H1 (cell line): ENCODE measurements around the gene GALNTL6. TPM values are rescaled to one million over a fixed set of nuclear protein-coding genes. Genes with fewer than 3 reads are reported as not detected.

Experiments used
- CTCF ChIA-PET: fragments of 300-600 bp; sonication (Branson Sonifier 250); formaldehyde crosslinking; loops from one replicate; lab custom pipeline; 2021; ENCODE audit not compliant: partially characterized antibody; lab: Charles Lee
- POLR2A ChIA-PET: fragments of 300-600 bp; sonication (Branson Sonifier 250); formaldehyde crosslinking; loops from one replicate; lab custom pipeline; 2021; ENCODE audit warnings: inconsistent platforms; ENCODE audit not compliant: partially characterized antibody; lab: Charles Lee
- DNase-seq, 2 experiments: peaks; one replicate each; pipeline versions ENCODE4 v3.0.0 to v3.0.0-alpha.2; 2010 to 2022; ENCODE audit warnings: low spot score in 2 of 2, low read depth in 1 of 2, mixed read lengths in 1 of 2
- FAIRE-seq: peaks from 2 replicates; lab custom pipeline; 2011; peaks lifted over from hg19 to GRCh38; lab: Jason Lieb, UNC
- H2AFZ ChIP-seq: 2 replicates; pipeline ENCODE4 v1.8.1; 2012; ENCODE audit warnings: low read length, inconsistent platforms
- H2AK5ac ChIP-seq: 2 replicates; pipeline ENCODE4 v1.6.1; 2013; ENCODE audit warnings: low read depth, low read length
- H2BK120ac ChIP-seq: replicated peaks from 2 replicates; pipeline ENCODE3; 2013; ENCODE audit warnings: low read depth, low read length, inconsistent platforms
- H2BK12ac ChIP-seq: 2 replicates; pipeline ENCODE4 v1.6.1; 2013; ENCODE audit warnings: low read depth, low read length
- H2BK15ac ChIP-seq: 2 replicates; pipeline ENCODE4 v1.6.1; 2013; ENCODE audit warnings: low read length
- H2BK20ac ChIP-seq: 2 replicates; pipeline ENCODE4 v1.6.1; 2013; ENCODE audit warnings: low read length
- H2BK5ac ChIP-seq: 2 replicates; pipeline ENCODE4 v1.6.1; 2013; ENCODE audit warnings: low read depth, low read length
- H3K14ac ChIP-seq: 2 replicates; pipeline ENCODE4 v1.6.1; 2013; ENCODE audit warnings: inconsistent platforms; ENCODE audit not compliant: insufficient read length
- H3K18ac ChIP-seq: 2 replicates; pipeline ENCODE4 v1.6.1; 2013; ENCODE audit warnings: low read length; ENCODE audit errors: extremely low read depth
- H3K23ac ChIP-seq: 2 replicates; pipeline ENCODE4 v1.6.1; 2013; ENCODE audit warnings: inconsistent platforms; ENCODE audit not compliant: insufficient read length
- H3K23me2 ChIP-seq: 2 replicates; pipeline ENCODE4 v1.6.1; 2013; ENCODE audit warnings: low read depth, low read length
- H3K27ac ChIP-seq: 2 replicates; pipeline ENCODE4 v1.6.1; 2011; ENCODE audit warnings: low read depth, low read length, inconsistent platforms
- H3K27me3 ChIP-seq, 4 experiments: replicated peaks in 1 of 4; 1 replicate in 1 of 4; 2 replicates in 3 of 4; pipeline versions ENCODE4 v1.6.1 to v1.8.1; 2011 to 2013; ENCODE audit warnings: low read length in 3 of 4, mild to moderate bottlenecking in 3 of 4, inconsistent platforms in 2 of 4, mixed read lengths in 2 of 4, moderate library complexity in 1 of 4; ENCODE audit not compliant: control insufficient read depth in 3 of 4, insufficient read depth in 3 of 4; ENCODE audit errors: extremely low read depth in 1 of 4
- H3K36me3 ChIP-seq, 4 experiments: 2 replicates each; pipeline versions ENCODE4 v1.6.1 to v1.8.1; 2011 to 2013; ENCODE audit warnings: mild to moderate bottlenecking in 4 of 4, low read length in 3 of 4, moderate library complexity in 2 of 4, control low read depth in 1 of 4, inconsistent platforms in 1 of 4; ENCODE audit not compliant: insufficient read depth in 4 of 4, control insufficient read depth in 2 of 4
- H3K4ac ChIP-seq: replicated peaks from 2 replicates; pipeline ENCODE3; 2013; ENCODE audit warnings: low read length, low read depth, mixed read lengths, inconsistent platforms; ENCODE audit not compliant: insufficient read length
- H3K4me1 ChIP-seq, 4 experiments: replicated peaks in 1 of 4; 1 replicate in 1 of 4; 2 replicates in 3 of 4; pipeline versions ENCODE4 v1.6.1 to v1.8.1; 2011 to 2013; ENCODE audit warnings: low read length in 3 of 4, inconsistent platforms in 2 of 4, mixed read lengths in 1 of 4; ENCODE audit not compliant: insufficient read depth in 4 of 4, control insufficient read depth in 3 of 4
- H3K4me2 ChIP-seq, 2 experiments: 2 replicates each; pipeline versions ENCODE4 v1.6.1 to v1.8.1; 2011 to 2013; ENCODE audit warnings: low read depth in 2 of 2, low read length in 2 of 2, control low read depth in 1 of 2, inconsistent platforms in 1 of 2, mild to moderate bottlenecking in 1 of 2; ENCODE audit not compliant: insufficient read depth in 1 of 2
- H3K4me3 ChIP-seq, 4 experiments: fragments of 200-600, 300-600 bp in 1 of 4; sonication (generic), shearing (Covaris generic), sonication (Bioruptor Twin) in 1 of 4; 2 replicates each; pipeline versions ENCODE4 v1.5.1 to v1.8.1; 2011 to 2016; ENCODE audit warnings: low read length in 4 of 4, low read depth in 3 of 4, control low read depth in 2 of 4, inconsistent platforms in 2 of 4, mild to moderate bottlenecking in 2 of 4, mixed read lengths in 1 of 4, moderate library complexity in 1 of 4; ENCODE audit not compliant: insufficient read depth in 2 of 4; ENCODE audit errors: extremely low read depth in 1 of 4
- H3K56ac ChIP-seq: replicated peaks from 2 replicates; pipeline ENCODE3; 2013; ENCODE audit warnings: low read depth, mild to moderate bottlenecking, mixed read lengths, low read length, inconsistent platforms; ENCODE audit not compliant: insufficient read length
- H3K79me1 ChIP-seq: 2 replicates; pipeline ENCODE4 v1.6.1; 2013; ENCODE audit warnings: low read depth, low read length, control low read depth
- H3K79me2 ChIP-seq, 2 experiments: 2 replicates each; pipeline versions ENCODE4 v1.6.1 to v1.8.1; 2012 to 2013; ENCODE audit warnings: low read length in 2 of 2, mild to moderate bottlenecking in 2 of 2, inconsistent platforms in 1 of 2; ENCODE audit not compliant: insufficient read depth in 2 of 2, control insufficient read depth in 1 of 2
- H3K9ac ChIP-seq, 4 experiments: replicated peaks in 1 of 4; 1 replicate in 1 of 4; 2 replicates in 3 of 4; pipeline versions ENCODE4 v1.6.1 to v1.8.1; 2011 to 2013; ENCODE audit warnings: low read depth in 3 of 4, low read length in 3 of 4, control low read depth in 2 of 4, mild to moderate bottlenecking in 2 of 4, moderate library complexity in 2 of 4, inconsistent platforms in 1 of 4; ENCODE audit errors: extremely low read depth in 1 of 4
- H3K9me3 ChIP-seq, 2 experiments: 2 replicates each; pipeline versions ENCODE4 v1.6.1 to v1.8.1; 2012 to 2013; ENCODE audit warnings: mild to moderate bottlenecking in 2 of 2, moderate library complexity in 2 of 2, control low read depth in 1 of 2, inconsistent platforms in 1 of 2, low read depth in 1 of 2, low read length in 1 of 2, mixed read lengths in 1 of 2; ENCODE audit not compliant: insufficient read depth in 2 of 2
- H4K20me1 ChIP-seq, 2 experiments: replicated peaks in 1 of 2; 2 replicates each; pipeline versions ENCODE3 to v1.8.1; 2011 to 2013; ENCODE audit warnings: inconsistent platforms in 2 of 2, low read length in 2 of 2, mild to moderate bottlenecking in 1 of 2; ENCODE audit not compliant: insufficient read depth in 2 of 2, control insufficient read depth in 1 of 2
- H4K5ac ChIP-seq: 2 replicates; pipeline ENCODE4 v1.6.1; 2013; ENCODE audit warnings: low read length, low read depth, mixed read lengths, inconsistent platforms; ENCODE audit not compliant: insufficient read length
- H4K8ac ChIP-seq: 2 replicates; pipeline ENCODE4 v1.8.0; 2013; ENCODE audit warnings: mild to moderate bottlenecking, moderate library complexity, low read length, inconsistent platforms; ENCODE audit not compliant: insufficient read depth; ENCODE audit errors: extremely low read depth
- H4K91ac ChIP-seq: replicated peaks from 2 replicates; pipeline ENCODE3; 2013; ENCODE audit warnings: low read length, mixed read lengths, inconsistent platforms; ENCODE audit not compliant: insufficient read length
- ATF2 ChIP-seq: IDR thresholded peaks from 2 replicates; pipeline ENCODE4 v1.6.1; 2012; ENCODE audit warnings: low read length, inconsistent platforms
- CHD2 ChIP-seq: IDR thresholded peaks from 2 replicates; pipeline ENCODE4 v1.6.1; 2012; ENCODE audit warnings: low read length, improper control_type of control experiment
- CTCF ChIP-seq, 3 experiments: IDR thresholded peaks; 1 replicate in 2 of 3; 2 replicates in 1 of 3; pipeline versions ENCODE4 v1.5.1 to v1.6.1; 2011; ENCODE audit warnings: low read length in 3 of 3, mild to moderate bottlenecking in 3 of 3, inconsistent platforms in 2 of 3, low read depth in 1 of 3, moderate library complexity in 1 of 3; ENCODE audit not compliant: insufficient read depth in 1 of 3; ENCODE audit errors: control extremely low read depth in 1 of 3
- GTF2F1 ChIP-seq: IDR thresholded peaks from 2 replicates; pipeline ENCODE4 v1.6.1; 2012; ENCODE audit warnings: low read depth, low read length, improper control_type of control experiment, borderline replicate concordance
- HDAC6 ChIP-seq: IDR thresholded peaks from one replicate; pipeline ENCODE4 v1.7.1; 2012; ENCODE audit warnings: low read depth, mild to moderate bottlenecking, inconsistent platforms, low read length, moderate library complexity
- JUND ChIP-seq: IDR thresholded peaks from 2 replicates; pipeline ENCODE4 v1.6.1; 2011; ENCODE audit warnings: mild to moderate bottlenecking, improper control_type of control experiment, low read length
- POLR2A ChIP-seq, 2 experiments: IDR thresholded peaks; 1 replicate in 1 of 2; 2 replicates in 1 of 2; pipeline ENCODE4 v1.6.1; 2011; ENCODE audit warnings: low read depth in 2 of 2, low read length in 2 of 2, mild to moderate bottlenecking in 2 of 2; ENCODE audit errors: control extremely low read depth in 1 of 2
- SRF ChIP-seq: IDR thresholded peaks from 2 replicates; pipeline ENCODE4 v1.6.1; 2011; ENCODE audit warnings: mild to moderate bottlenecking, low read depth, low read length, moderate library complexity
- TEAD4 ChIP-seq: IDR thresholded peaks from 2 replicates; pipeline ENCODE4 v1.6.1; 2012; ENCODE audit warnings: low read depth, low read length, inconsistent platforms, mixed read lengths
- YY1 ChIP-seq: IDR thresholded peaks from 2 replicates; pipeline ENCODE4 v1.6.1; 2011; ENCODE audit warnings: low read depth, mild to moderate bottlenecking, low read length
- WGBS, 2 experiments: shearing (Covaris generic) in 1 of 2; methylation state at CpG; one replicate each; pipeline versions ENCODE4 v1.1.6 to v1.1.7; 2013 to 2015; ENCODE audit warnings: low lambda C conversion rate in 2 of 2, mixed read lengths in 2 of 2, inconsistent platforms in 1 of 2, low coverage in 1 of 2, missing lambda C conversion rate in 1 of 2; ENCODE audit not compliant: insufficient replicate concordance in 2 of 2, insufficient coverage in 1 of 2, insufficient read length in 1 of 2; ENCODE audit errors: extremely low coverage in 1 of 2, missing lambda C conversion rate in 1 of 2; 5-methylcytosine and 5-hydroxymethylcytosine counted together
- polyA plus RNA-seq, 7 experiments: library from polyadenylated mRNA; depleted of rRNA in 3 of 7; stranded (reverse) in 5 of 7; unstranded in 2 of 7; fragments of >200 nt in 5 of 7; fragments of 200-250 nt in 2 of 7; gene quantifications; 1 replicate in 5 of 7; 2 replicates in 1 of 7; 4 replicates in 1 of 7; pipeline versions ENCODE4 v1.2.1 to v1.2.3, GENCODE V29; 2011 to 2013; ENCODE audit warnings: missing spikeins in 2 of 7, mixed read lengths in 2 of 7
- total RNA-seq: library from RNA; stranded (reverse); fragmentation: NEBNext Ultra II Directional; extraction: Animal tissue kit (Norgen Biotek cat#: 25700); gene quantifications from 2 replicates; pipeline ENCODE4 v1.2.1, GENCODE V29; 2021

Gene GALNTL6
- total and polyA plus RNA-seq, 2 of the 8 experiments (the other 6 are each of a cell fraction or from before 2014, with no cell fraction given), result 0.03 to 0.32 TPM

- 50% methylated on average over 1 of the region's 1 CpG; no CpG with 5 or more reads in 1 of the 2 experiments for WGBS, 2 experiments
Measured at GRCh38 chr4:172709376-172709775, 896.2 kb downstream of the GALNTL6 start.

More at GRCh38 chr4:172709376-172709775, 896.2 kb downstream of the GALNTL6 start:
- Histone ChIP-seq H3K27ac (no peak overlapping the region), H2BK20ac (no peak overlapping the region), H2AK5ac (no peak overlapping the region), H2BK15ac (no peak overlapping the region), H3K79me2 (no peaks in the 10 kb centered on the region), H4K20me1 (no peaks in the 10 kb centered on the region), H3K27me3 (no peaks in the 10 kb centered on the region), H2AFZ (no peak overlapping the region), H3K4me2 (no peak overlapping the region), H4K91ac (no peak overlapping the region), H3K9me3 (peaks cover 0 to 6% of the 10 kb centered on the region in 2 experiments; a peak in 1 of 4 replicates), H4K8ac (no peak overlapping the region), H3K23ac (no peak overlapping the region), H2BK120ac (no peak overlapping the region), H3K36me3 (no peaks in the 10 kb centered on the region), H3K18ac (no peak overlapping the region), H2BK12ac (no peak overlapping the region), H3K4me3 (no peak overlapping the region), H3K4ac (no peak overlapping the region), H3K4me1 (peaks cover 0 to 8% (median 3%) of the 10 kb centered on the region in 4 experiments; a peak in 5 of 7 replicates), H3K9ac (no peak overlapping the region), H2BK5ac (no peak overlapping the region), H3K79me1 (no peaks in the 10 kb centered on the region), H3K23me2 (no peaks in the 10 kb centered on the region), H3K14ac (no peak overlapping the region), H4K5ac (no peak overlapping the region), H3K56ac (no peak overlapping the region)
- DNase-seq, result no peak
- POLR2A ChIA-PET, result no interaction called here
- TF ChIP-seq YY1, result no peak
- no peak for TF ChIP-seq POLR2A (IDR thresholded peaks at IDR 0.05; ENCODE audit: control extremely low read depth in 1 of 2, low read depth in 2 of 2, low read length in 2 of 2)
- no peak for TF ChIP-seq TEAD4
- no peak for TF ChIP-seq HDAC6
- no peak for TF ChIP-seq JUND
- no peak for TF ChIP-seq ATF2
- no peak for TF ChIP-seq GTF2F1
- no peak for TF ChIP-seq SRF
- TF ChIP-seq CTCF (IDR thresholded peaks at IDR 0.05; ENCODE audit: control extremely low read depth in 1 of 3, insufficient read depth in 1 of 3, low read depth in 1 of 3, low read length in 3 of 3), result no peak
- no peak for TF ChIP-seq CHD2
- CTCF ChIA-PET, result no interaction called here
- FAIRE-seq, result no peak
